ENCODE results near the gene KCNMB2.

DNA sequence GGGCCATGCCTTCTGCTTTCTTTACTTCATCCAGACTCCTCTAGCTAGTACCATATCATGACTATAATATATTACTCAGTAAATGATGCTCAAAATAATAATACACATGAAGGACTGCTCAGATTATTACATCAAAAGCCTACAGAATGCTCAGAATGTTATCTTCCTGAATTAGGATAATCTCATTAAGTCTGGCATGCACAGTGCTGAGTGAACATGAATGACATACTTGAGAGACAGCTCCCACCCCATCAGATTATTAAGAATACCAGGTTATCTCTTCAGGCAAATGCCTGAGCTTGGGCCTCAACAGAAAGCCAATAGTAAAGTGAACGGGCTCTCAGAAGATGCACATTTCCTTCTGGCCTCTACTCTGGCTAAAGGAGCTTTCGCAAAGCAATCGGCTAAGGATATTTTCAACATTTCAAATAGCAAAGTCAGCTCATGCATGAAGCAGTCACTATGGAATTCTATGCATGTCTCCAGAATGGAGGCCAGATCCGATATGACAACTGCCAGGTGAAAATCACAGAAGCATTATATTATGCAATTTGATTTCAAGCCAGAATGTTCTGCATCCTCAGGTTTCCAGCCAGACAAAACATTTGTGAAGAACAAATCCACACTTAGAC lies 122.6 kb downstream of the KCNMB2 start:
- TF ChIP-seq, protein P1, sequence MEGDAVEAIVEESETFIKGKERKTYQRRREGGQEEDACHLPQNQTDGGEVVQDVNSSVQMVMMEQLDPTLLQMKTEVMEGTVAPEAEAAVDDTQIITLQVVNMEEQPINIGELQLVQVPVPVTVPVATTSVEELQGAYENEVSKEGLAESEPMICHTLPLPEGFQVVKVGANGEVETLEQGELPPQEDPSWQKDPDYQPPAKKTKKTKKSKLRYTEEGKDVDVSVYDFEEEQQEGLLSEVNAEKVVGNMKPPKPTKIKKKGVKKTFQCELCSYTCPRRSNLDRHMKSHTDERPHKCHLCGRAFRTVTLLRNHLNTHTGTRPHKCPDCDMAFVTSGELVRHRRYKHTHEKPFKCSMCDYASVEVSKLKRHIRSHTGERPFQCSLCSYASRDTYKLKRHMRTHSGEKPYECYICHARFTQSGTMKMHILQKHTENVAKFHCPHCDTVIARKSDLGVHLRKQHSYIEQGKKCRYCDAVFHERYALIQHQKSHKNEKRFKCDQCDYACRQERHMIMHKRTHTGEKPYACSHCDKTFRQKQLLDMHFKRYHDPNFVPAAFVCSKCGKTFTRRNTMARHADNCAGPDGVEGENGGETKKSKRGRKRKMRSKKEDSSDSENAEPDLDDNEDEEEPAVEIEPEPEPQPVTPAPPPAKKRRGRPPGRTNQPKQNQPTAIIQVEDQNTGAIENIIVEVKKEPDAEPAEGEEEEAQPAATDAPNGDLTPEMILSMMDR (conservative IDR thresholded peaks at IDR 0.05; ENCODE audit: low read depth, low read length) = no peak
- TF ChIP-seq EZH2 (IDR thresholded peaks at IDR 0.05; ENCODE audit: low read length, unreplicated experiment) = no peak
- no peak for TF ChIP-seq EZH2phosphoT487 (IDR thresholded peaks at IDR 0.05; ENCODE audit: borderline replicate concordance, low read length)
